NCI-H345 (cell line): Measurements from ENCODE around the gene MGAT5.

Source experiments
- DNase-seq: peaks from one replicate; lab custom pipeline; 2025; lab: John Stamatoyannopoulos, UW

The MGAT5 gene

DNA sequence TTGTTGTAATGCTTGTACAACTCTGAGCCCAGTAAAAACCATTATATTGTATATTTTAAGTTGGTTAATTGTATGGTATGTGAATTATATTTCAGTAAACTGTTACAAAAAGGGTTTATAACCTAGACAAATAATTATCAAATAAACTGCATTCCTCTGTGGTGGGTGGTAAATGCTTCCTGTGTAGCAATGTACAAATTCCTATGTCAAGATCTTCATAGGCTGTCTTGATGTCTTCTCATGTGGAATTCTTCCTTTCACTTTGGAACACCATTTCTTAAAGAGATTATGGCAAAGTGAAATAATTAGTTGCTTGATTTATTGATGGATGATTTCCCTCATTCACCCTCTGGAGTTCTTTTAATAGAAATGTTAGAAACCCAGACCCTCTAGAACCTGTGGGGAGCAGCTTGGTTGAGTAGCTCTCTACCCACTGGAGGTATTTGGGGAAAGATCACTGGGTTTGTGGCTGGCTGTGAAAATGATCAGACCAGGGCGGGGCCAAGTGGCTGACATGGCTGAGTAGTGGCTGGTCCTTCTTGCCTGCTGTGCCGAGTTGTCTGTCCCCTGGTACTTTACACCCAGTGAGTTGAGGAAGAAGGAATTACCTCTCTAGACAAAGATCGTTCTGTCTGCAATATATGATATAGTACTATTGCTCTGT lies 22.4 kb upstream of the MGAT5 start:
- no peak for DNase-seq

DNA sequence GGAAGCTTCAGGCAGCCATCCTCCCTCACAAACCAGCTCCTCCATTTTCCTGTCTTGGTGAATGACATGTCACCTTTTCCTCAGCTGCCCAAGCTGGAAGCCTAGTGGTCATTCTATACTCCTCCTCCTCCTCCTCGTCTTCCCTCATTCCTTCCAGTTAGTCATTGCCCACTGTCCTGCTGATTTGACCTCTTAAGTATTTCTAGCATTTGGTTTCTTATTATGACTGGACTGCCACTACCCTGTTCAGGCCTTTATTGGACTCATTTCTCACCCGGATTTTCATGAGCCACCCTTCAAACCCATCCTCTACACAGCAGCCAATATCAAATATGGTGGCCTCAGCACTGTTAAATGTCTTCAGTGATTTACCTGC lies 21.9 kb upstream of the MGAT5 start:
- no peak for DNase-seq

DNA sequence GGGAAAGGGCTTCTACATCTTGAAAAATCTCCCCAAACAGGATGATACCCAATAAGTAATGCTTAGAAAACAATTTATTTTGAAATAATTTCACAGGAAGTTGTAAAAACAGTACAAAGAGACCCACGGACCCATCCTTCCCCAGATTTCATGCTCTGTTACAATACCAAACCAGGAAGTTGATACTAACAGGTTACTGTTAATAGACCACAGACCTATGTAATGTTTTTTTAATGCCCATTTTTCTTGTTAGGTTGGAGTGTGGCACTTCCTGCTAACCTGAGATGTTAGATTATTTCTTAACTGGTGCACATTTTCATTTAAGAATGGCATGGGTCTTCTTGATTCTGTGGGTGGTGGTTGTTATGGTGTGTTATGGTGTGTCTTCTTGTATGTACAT lies 21.4 kb upstream of the MGAT5 start:
- no peak for DNase-seq

DNA sequence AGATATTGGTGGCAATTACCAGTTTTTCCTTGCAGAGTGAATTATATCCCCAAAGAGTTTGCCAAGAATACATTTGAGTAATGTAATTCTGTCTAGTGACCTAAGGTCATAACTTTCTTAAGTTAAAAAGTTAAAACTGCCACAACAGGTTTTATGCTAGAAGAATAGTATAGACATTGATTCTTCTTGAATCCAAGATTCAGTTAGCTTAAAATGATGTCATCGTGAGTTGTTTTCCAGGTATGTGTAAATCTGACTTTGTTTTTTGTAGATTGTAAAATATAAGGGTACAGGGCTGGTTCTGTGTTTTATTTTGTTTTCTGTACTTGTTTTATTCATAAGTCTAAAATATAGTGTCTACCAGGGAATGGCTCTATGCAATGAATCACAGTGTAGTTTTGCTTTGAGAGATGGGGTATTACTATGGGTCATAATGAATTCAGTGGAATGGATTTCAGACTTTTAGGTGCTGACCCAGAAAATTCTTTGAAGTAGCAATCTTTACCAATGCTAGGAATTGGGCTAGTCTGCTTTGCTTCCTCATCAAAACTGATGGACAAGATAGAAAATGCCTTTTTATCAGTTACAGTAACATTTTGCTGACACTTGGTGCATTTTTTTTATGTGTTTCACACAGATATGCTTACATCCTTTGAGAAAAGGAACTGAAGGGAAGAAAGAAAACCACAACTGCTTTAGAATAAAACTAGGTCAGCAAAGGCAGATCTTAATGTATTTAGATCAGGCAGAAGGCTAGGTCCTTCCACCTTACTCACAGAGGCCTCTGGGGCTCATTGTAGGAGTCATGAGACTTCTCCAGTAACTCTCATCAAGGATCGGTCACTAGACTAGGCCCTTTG lies 20.8 kb upstream of the MGAT5 start:
- no peak for DNase-seq

DNA sequence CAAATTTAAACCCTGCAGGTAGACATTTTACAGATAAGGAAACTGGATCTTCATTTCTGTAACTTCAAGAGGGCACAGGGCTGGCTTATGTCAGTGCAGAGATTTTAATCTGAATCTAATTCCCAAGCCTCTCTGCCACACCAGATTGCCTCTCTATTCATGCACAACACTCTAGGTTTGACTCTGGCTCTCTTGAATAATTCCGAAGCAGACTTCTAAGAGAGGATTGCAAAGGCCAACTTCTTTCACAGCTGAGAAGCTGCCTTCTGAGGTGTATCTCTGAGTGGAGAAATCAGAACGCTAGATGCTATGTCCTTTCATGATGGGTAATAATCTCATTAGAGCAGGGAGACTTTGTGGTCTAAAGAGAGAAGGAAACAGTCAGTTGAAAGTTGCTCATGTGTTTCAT lies 20.1 kb upstream of the MGAT5 start:
- no peak for DNase-seq

DNA sequence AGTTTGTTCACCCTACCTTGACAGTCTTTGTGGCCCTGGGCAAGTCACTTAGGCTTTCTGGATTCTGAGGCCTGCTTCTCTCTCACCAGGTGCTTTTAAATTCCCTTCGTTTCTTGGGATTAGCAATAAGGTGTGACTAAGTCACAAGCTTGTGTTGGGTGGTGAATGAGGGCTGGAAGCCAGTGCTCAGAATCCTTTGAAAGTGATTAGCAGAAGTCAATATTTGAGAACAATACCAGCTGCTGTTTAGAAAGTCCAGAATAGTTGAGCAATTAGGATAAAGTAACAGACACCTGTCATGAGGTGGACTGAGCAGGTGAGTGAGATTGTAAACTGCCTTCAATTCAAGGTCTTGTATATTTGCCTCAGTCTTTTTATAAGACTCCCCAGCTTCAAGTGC lies 19.3 kb upstream of the MGAT5 start:
- DNase-seq = no peak

DNA sequence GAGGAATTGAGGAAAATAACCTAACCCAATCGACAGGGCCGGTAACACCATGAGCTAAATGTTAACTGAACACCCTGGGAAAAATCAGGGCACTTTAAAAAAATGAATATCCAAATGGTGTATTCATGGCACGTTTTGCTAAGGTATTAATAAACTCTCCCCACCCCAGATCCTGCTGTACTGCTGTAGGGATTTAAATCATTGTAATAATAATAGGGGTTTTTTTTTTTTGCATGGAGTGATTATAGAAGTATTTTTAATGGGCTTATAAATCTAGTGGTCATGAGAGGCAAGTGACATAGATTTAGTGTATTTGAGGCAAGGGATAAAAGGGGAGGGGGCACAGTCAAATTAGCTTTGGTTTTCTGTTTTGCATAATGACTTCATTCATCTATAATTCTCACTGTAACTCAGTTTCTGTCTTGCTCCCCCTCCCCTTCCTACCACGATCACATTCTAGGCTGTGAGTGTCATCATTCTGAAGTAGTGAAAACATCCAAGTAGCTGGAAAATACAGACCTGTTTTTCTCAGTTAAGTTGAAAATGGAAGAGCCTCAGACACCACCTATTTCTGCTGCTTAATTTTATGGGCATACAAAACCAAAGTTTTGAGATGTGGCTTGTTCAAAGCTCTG lies 18.2 kb upstream of the MGAT5 start:
- no peak for DNase-seq

DNA sequence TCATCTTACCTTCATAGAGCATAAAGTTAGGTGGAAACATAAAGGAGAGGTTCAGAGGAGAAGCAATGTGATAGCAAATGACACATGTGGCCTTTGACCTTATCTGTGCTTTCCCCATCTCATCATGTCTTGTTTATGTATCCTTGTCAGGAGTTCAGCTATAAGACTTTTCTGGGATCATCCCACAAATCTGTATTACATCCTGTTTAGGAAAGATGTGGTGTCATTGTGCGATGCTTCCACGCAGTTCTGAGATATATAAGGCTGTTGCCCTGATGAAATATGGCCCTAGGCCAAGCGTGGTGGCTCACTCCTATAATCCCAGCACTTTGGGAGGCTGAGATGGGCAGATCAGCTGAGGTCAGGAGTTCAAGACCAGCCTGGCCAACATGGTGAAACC lies 15.5 kb upstream of the MGAT5 start:
- no peak for DNase-seq

DNA sequence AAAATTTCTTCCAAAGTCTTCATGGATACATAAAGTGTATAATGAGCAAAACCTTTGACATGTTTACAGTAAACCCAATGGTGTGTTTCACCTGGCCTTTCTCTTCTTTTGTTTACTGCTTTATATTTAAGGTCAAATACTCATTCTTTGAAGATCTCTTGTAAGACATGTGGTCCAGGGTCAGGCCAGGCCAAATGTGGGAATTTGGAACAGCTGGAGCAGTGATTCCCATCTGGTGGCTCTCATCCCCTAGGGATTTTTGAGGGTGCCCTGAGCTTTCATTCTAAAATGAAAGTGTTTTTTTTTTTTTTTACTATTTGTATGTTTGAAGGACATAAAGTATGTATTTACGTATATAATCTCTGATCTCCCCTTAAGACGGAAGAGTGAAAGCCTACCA lies 13.8 kb upstream of the MGAT5 start:
- DNase-seq = no peak

DNA sequence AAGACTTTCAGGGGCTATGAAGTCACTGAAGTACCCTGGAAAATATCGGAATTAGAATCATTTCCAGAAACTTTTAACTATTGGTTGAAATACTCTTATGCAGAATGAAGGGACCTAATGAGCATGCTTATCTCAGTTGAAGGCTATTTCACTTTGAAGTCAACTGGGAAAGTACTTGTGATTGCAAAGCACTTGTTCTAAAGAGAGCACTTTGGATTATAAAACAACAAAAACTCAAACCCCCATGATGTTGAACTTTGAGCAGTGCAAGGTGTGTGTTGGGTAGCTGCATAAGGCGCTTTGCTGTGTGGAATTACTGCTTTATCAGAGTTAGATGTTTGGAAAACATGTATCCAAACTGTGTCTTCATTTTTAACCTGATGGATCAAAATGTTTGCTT lies 12.0 kb upstream of the MGAT5 start:
- DNase-seq = no peak

DNA sequence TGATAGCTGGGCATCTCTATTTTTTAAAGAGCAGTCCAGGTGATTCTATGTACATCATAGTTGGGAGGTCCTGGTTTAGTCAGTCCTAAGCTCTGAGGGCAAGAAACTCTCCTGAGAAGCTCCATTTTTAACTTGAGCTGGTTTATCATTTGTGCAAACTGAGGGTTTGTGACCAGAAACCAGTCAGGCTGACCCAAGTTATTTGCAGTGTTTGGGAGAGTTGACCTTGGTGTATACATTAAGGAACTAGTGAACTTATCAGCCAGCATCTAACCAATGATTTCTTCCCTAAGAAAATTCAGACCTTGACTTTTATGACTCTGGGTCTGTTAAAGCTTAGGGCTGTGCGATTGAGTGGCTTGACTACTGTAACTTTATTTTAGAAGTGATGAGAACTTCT lies 10.6 kb upstream of the MGAT5 start:
- DNase-seq = no peak

DNA sequence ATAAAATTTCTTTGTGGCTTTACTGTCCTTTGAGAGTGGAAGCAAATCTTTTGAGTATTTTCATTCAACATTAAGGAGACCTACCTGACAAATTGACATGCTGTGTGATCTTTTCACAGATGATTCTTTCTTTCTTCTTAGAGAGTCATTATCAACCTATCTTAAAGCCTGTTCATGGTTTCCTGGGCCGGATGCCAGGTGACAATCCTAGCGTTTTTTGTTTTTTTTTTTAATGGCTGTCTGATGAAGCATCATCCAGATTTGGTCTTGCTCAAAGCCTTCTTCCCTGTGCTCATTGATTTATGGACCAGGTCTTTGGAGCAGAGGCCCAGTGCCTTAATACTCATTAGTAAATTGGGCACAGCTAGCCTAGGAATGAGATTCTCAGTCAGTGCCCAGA lies 9.8 kb upstream of the MGAT5 start:
- DNase-seq = no peak

DNA sequence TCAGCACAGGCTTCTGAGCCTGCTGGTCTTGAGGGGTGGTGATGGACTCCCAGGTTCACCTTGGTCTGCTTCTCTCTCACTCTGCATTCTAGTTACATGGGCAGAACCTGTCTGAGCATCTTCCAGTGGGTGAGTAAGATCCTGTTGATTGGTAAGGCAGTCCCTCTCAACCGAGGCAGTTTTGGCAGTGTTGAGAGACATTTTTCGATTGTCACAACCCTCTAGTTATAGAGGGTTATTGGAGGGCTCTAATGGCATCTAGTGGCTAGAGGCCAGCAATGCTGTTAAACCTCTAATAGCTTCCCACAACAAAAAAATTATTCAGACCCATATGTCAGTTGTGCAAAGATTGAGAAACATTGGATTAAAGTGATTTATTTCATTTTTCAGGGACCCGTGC lies 9.3 kb upstream of the MGAT5 start:
- no peak for DNase-seq

DNA sequence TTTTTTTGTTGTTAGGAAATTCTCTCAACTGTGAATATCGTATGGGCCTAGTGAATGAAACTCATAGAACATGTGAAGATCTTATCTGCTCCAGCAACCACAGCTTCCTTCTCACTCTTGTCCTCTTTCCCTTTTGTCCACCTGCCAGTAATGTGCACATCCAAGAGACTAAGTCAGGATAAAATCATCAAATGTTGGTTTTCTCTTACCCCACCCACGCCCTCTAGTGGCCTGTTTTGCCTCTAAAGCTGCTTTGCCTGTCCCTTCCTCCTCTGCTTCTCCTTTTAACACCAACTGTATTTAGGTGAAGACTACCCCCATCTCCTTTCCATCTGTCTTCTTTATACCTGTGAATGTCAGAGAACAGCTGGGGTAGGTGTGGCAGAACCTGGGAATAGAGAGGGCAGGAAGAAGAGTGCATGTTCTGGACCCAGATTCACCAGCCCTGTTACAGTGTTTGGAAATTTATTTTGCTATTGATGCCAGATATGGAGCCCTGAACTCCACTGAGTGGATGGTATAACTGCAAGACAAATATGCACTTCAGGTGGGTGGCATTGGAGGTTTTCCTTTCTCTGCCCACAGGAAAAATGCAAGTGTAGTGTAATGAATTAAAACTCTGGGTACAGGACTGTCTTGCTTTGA lies 8.4 kb upstream of the MGAT5 start:
- peak; percentile 56 for DNase-seq

DNA sequence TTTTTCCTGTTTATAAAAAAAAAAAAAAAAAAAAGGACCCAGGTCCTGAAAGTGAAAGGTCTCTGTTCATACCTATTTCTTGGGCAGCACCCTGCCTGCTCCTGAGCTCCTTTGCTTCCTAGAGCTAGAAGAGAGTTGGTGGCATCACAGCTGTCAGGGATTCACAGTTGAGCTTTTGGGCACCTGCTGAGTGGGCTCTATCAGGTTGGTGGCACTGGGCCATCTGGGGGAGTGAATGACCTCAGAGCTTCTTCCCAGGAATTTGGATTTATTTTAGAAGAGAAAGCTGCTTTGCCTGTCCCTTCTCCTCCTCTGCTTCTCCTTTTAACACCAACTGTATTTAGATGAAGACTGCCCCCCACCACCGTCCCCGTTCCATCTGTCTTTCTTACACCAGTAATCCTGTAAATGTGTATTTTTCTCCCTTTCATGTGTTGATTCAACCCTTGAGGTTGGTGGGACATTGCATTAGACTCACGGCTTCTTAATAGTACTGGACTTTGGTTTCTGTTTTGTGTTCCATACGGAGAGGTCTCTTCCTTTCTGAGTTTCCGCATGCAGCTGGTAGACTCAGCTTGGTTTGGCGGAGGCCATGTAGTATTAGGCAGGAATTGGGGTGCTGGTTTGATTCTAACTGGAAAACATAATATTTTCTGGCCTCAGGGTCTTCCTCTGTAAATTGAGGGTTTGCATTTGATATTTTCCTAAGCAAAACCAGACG lies 7.6 kb upstream of the MGAT5 start:
- DNase-seq = peak; percentile 48

DNA sequence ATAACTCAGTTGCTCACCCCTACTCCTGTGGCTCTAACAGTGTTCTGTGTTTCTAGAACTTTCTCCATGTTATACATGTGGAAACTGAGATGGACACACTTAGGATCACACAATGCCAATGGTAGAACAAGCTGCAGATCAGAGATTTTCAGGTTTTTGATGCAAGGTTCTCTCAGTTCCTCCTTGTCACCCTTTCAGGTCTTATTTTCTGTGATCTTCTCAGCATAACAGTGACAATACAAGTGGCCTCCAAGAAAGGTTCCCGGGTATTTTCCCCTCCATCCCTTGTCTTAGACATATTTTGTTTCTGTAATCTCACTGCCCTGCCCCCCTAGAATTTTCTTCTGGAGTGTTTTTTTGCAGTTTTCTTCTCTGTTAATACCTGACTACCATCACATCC lies 6.2 kb upstream of the MGAT5 start:
- no peak for DNase-seq

DNA sequence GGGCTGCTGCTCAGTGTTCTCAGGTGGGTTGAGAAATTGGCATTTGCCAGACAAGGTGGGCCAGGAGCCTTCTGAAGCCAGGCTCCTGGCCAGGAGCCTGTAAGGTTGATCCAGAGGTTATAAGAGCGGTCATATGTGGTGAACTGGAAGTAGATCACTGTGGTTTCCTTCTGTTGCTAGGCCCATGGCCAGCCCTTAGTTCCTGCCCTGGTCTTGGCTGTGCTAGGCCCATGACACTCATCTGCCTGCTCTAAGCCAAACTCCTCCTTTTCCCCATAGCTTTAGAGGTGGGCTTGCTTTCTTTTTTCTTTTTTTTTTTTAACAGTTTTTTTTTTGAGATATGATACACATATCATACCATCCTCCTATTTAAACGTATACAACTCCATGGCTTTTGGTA lies 5.0 kb upstream of the MGAT5 start:
- no peak for DNase-seq

DNA sequence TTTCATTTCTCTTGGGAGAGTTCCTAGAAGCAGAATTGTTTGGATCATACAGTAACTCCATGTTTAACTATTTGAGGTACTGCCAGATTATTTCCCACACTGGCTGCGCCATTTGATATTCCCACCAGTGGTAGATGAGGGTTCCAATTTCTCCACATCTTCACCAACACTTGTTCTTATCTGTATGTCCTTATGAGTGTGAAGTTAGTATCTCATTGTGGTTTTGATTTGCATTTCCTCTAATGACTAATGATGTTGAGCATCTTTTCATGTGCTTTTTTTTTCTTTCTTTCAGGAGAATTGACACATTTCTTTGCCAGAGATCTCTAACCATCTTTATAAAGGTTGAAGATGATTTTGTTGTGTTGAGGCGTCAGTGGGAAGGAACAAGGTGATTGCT lies 4.1 kb upstream of the MGAT5 start:
- no peak for DNase-seq

DNA sequence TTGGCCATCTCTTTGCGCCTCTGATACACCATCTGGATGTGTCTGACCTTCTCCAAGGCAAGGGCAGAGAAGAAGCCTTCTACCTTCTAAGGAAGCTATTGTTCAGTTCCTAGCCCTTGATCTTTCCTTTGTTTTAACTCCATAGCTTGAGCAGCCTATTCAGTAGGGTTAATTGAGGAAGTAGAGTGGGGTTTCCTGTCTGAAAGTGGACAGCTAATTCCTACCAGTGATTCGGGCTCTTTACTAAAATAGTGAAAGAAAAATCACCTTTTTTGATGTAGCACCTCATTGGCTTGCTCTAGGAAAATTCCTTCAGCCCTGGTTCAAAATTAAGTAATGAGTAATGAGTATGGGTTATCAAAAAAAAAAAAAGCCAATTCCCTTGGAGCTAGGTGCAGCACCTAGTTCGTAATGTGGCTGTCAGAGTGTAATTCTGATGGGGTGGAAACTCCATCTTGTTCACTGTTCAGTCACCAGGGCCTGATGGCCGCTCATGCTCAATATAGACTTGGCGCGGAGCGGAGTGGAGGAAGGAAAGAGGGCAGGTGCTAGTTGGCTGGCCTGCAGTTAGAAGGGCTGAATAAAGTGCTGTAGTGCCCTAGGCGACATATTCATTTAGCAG lies 2.9 kb upstream of the MGAT5 start:
- DNase-seq = no peak

DNA sequence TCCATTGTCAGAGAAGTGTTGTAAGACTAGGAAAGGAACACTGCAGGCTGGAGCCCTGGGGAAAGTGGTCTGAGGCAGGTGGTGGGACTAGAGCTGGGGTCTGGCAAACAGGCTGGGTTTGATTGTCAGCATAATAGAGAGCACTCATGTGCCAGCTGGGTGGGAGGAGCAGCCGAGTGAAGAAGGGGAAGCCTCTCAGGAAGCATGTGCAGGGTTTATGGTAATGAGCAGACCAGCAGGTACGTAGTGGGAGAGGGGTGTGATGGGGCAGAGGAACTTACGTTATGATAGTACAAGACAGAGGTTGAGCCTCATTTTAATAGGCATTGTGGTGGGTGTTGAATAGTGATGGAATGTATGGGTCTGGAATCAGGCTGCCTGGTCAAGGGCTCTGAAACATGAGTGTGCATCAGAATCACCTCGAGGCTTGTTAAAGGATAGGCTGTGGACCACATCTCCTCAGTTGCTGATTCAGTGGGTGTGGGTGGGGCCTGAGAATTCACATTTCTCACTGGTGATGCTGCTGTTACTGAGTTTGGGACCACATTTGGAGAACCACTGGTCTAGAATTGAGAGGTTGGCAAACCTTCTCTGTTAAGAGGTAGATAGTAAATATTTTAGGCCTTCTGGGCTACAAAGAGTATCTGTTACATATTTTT lies 1.7 kb upstream of the MGAT5 start:
- peak; percentile 16 for DNase-seq

DNA sequence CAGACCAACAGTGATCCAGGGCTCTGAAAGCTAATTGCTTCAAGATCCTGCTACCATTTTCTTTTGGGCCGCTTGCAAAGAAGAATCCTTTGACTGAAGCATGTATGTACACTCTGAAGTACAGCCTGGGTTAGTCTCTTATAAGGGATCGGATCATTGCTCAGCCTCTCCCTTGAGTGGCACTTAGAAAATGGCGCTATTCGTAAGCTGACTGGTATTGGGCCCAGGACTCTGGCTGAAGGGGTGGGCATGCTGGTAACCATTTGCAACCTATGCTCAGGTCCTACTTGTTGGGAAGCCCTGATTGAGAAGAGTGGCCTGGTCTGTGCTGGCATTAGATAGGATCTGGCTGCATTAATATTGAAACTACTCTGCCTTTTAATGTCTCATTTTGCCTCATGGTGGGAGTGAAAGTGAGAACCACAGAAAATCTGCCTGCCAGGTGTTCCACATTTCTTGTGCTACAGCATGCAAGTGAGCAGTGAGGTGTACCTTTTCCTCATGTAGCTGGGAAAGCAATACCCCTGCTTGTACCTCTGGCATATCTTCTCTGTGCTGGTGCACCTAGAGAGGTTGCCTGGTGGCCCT lies 661 bp upstream of the MGAT5 start:
- DNase-seq = no peak
